ENCODE results near the gene FAM209B.
"Not testable (repeated sequence)": the region's sequence is repeated elsewhere in the genome, so short reads cannot be mapped to it uniquely, and the experiment has no call there.

The FAM209B gene, protein sequence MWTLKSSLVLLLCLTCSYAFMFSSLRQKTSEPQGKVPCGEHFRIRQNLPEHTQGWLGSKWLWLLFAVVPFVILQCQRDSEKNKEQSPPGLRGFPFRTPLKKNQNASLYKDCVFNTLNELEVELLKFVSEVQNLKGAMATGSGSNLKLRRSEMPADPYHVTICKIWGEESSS

GRCh38 chr20:56532946-56533345 is at the start of gene FAM209B:
Gene FAM209B (plus strand): TSS chr20:56533246. CDS start chr20:56533342, 96 bp downstream.
- not testable (repeated sequence) for DNase-seq

GRCh38 chr20:56483970-56484369 is 49.1 kb upstream of the FAM209B start:
- DNase-seq, result no peak

GRCh38 chr20:56487216-56487615 is 45.8 kb upstream of the FAM209B start:
- no peak for DNase-seq

DNA sequence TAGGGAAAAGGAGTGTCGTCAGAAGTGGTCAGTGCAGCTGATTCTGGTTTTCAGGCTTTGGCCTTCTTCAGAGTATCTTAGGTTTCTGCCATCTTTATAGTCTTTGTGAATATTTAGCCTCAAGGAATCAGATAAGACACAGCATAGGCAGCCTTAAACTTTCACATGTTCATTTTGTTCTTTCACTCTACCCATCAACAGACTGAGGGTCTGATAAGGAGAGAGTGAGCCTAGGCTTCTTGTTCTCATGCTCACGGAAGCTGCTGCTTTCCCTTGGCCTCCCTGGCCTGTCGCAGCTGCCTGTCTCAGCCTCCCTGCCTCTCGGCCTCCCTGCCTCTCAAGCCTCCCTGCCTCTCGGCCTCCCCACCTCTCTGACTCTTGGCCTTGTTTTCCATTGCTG is 44.5 kb upstream of the FAM209B start:
- no peak for DNase-seq

- no peak for DNase-seq
Observed at GRCh38 chr20:56501116-56501515, 31.9 kb upstream of the FAM209B start.

GRCh38 chr20:56503916-56504315 is 29.1 kb upstream of the FAM209B start:
- DNase-seq, result no peak

DNA sequence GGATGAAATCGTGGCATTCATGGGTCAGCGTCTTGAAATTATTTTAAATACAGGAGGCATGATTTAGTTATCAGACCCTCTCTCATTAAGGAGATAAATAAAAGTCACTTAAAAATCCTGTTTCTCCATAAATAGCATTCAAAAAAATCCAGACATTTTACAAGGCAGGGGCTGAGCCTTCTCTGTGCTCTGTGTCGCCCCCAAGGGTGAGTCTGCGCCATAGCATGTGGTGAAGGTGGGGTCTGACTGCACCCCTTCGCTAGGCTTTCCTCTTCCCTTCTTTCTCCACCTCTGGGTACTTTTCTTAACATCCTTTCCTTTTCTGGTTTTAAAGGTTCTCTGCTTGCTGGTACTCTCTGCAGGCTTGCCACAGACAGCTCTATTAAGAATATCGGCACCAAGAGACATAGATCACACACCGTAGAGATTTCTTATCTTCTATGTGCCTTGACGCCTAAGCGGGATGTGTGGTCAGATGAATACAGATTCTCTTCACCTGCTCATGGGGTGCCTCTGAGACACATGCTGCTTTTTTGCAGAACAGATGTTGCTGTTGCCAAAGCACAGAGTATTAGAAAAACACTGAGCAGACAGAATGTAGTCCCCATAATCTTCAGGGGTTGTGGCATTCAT is 28.6 kb upstream of the FAM209B start:
- no peak for DNase-seq

DNA sequence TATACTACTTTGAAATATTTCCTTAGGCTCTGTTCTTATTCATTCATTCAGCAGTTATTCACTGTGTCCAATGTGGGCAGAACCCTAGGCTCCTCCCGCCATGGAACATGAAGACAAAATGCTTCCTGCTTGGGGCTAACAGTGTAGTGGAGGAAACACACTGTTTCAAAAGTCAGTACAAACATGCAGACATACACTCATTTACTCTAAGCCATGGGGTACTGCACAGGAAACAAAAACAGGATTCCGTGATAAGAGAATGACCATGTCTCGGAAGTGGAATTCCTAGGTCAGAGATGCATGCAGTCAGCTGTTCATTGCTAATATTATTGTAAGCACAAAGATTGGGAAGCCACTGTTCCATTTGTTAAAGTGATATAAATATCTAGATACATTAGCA is 26.9 kb upstream of the FAM209B start:
- DNase-seq, result no peak

GRCh38 chr20:56511926-56512325 is 21.1 kb upstream of the FAM209B start:
- no peak for DNase-seq

DNA sequence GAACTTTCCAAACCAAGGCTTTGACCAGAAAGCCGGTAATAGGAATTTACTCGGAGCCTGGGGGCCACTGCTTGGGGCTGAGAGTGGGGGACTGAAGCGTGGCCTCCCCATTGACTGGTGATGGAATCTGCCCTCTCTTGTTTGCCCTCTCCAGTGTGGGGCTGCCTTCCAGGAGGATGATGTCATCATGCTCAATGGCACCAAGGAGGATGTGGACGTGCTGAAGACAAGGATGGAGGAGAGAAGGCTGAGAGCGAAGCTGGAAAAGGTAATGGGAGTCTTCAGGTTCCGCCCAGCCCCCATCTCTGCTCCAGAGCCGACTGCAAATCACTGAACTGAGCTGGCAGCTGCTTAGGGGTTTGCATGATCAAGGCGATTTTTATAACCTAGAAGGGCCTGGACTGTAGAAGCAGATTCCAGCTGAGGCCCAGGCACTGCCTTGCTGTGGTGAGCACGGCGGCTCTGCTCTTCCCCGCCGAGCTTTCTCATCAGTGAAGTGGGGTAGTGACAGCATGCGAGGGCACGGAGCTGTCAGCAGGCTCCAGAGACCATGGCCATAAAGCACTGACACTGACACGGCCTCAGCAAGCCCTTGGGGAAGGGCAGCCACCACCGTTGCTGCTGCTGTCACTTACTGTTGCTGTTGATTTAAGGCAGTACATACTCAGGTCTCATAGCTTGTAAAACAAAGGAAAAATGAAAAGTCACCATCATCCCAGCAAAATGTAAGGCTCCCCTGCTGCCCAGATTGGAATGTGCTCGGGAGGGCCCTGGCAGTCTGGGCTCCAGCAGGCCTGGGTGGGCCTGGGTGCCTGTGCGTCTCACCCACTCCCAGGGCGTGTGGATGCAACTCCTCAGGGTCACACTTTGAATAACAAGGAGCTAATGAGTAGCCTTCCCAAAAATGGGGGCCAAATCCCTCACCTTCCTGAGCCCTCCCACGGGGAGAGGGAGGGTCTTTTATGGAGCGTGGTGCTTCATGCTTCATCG is 19.6 kb upstream of the FAM209B start:
- peak; percentile 86 for DNase-seq

DNA sequence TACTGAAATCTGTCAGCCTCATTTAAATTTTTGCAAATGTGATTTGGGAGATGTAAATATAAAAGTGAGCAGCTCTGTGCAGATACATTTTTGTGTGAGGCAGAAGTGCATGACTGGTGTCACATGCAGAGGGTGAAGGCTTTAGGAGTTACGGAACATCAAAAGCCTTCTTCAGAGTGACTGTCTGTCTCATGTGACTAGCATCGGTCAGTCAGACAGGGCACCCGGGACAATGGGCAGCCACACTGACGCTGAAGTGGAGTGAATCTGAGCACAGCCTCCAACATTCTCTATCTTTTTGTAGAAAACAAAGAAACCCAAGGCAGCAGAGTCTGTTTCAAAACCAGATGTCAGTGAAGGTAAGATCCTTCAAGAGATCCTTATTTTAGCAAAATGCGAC is 16.4 kb upstream of the FAM209B start:
- no peak for DNase-seq

DNA sequence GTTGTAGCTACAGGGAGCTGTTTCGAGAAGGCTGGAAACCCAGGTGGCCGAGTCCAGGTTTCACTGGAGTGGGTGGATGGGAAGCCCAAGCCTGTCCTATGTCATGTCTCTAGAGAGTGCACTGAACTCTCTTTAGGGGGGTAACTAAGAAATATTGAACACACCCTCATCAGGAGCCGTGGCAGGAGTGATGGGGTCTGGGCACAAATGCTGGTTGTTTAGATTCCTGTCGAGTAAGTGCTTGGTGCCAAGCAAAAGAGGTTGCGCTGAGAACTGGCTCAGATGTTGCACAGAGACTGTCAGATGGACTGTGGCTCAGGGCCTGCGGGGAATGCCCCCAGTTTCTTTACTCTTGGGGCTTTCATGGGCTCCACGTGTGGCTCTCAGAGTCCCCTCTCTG is 15.8 kb upstream of the FAM209B start:
- DNase-seq, result no peak

DNA sequence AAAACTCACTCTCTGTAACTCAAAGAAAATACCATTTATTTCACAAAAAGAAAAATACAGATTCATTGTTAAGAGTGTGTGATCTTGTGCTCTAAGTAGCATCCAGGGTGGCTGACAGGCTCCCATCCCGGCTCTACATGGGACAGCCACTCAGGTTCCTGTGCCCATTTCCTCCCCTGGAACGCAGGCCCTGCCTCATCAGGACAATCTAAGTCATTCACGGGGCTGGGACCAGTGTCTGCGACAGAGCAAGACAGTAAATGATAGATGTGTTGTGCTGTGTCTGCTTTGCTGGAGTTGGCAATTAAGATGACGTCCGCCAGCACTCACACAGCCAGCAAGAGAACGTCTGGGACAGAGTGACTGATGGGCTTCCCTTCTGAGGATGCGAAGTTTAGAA is 15.4 kb upstream of the FAM209B start:
- DNase-seq, result no peak

- DNase-seq, result no peak
Observed at GRCh38 chr20:56518126-56518525, 14.9 kb upstream of the FAM209B start.

- no peak for DNase-seq
Observed at GRCh38 chr20:56518721-56519398, 14.2 kb upstream of the FAM209B start.

DNA sequence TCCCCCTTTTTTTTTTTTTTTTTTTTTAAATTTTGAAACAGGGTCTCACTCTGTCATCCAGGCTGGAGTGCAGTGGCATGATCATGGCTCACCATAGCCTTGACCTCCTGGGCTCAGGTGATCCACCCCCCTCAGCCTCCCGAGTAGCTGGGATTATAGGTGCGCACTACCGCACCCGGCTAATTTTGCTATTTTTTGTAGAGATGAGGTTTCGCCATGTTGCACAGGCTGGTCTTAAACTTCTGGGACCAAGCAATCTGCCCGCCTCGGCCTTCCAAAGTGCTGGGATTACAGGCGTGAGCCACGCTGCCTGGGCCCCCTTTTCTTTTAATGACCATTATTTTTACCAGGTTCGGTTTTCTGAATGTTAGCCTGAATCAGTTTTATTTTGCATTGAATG is 13.5 kb upstream of the FAM209B start:
- DNase-seq, result no peak

DNA sequence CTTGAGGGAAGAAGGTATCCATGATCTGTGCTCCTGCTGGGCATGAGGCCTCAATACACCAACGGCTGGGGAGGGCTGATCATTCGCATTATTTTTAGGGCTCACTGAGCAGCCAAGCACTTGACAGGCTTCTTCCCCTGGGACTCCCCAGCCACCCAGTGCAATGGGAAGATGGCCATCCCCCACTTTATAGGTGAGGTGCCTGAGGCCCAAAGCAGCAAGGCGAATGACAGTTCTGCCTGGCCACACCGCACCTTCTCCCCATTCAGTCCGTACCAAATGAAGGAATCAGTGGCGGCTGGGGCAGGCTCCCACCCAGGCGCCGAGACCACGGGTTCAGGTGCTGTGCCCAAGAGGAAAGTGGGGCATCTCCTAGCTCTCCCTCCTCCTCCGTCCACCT is 12.9 kb upstream of the FAM209B start:
- no peak for DNase-seq

DNA sequence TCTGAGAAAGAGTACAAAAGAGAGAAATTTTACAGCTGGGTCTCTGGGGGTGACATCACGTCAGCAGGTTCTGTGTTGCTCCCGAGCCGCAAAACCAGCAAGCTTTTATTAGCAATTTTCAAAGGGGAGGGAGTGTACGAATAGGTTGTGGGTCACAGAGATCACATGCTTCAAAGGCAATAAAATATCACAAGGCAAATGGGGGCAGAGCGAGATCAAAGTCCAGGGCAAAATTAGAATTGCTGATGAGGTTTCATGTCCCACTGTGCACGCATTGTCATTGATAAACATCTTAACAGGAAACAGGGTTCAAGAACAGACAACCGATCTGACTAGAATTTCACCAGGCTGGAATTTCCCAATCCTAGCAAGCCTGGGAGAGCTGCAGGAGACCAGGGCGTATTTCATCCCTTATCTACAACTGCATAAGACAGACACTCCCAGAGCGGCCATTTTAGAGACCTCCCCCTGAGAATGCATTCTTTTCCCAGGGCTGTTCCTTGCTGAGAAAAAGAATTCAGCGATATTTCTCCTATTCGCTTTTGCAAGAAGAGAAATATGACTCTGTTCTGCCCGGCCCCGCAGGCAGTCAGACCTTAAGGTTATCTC is 12.2 kb upstream of the FAM209B start:
- not testable (repeated sequence) for DNase-seq

DNA sequence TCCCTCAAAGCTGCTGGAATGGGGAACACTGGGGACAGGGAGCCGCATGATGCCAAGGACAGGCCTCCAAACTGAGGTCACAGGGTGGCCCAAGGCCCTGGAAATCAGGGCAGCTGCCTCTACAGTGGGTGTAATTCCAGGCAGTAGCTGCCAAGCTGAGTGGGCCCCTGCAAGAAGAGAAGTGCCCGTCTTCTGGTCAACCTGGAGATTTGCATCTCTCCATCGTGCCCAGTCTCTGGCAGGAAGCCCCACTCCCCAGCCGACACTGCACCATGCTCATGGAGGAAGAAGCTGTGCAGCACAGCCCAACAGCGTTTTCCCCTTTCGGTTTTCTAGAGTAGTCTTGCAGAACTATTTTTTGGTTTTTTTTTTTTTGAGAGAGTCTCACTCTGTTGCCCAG is 10.7 kb upstream of the FAM209B start:
- DNase-seq, result no peak

DNA sequence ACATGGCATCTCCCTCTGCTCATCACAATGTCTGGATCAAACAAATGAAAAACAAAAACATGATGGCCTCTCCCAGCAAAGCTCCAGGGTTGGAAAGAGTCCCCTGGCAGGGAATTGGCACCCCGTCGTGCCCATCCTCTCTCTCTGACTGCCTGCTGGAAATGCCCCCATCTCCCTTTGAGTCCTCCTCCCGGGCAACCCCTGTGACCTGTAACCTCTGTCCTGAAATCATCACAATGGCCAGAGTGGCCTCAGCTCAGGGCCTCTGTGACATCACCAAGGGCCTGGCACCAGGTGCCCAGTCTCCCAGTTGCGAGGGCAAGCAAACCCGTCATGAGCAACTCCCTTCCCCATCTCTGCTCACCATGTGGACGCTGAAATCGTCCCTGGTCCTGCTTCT is 8.6 kb upstream of the FAM209B start, which contains the start of gene FAM209A:
FAM209A (plus strand) TSS at position 301 of the 400 bp plus-strand sequence; CDS start at position 366, 65 bp downstream.
- not testable (repeated sequence) for DNase-seq

DNA sequence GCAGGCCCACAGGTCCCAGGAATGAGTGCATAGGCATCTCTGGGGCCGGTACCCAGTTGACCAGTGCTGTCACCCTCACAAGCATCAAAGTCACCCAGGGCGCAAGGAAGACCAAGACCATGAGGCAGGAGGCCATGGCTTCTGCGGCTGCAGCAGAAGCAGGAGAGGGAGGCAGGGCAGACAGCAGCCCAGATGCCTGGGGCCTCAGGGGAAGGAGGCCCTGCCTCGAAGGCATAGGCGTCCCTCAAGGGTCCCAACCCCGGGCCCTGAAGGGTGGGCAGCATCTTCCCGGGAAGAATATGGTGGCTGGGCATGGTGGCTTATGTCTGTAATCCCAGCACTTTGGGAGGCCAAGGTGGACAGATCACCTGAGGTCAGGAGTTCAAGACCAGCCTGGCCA is 5.5 kb upstream of the FAM209B start:
- no peak for DNase-seq

DNA sequence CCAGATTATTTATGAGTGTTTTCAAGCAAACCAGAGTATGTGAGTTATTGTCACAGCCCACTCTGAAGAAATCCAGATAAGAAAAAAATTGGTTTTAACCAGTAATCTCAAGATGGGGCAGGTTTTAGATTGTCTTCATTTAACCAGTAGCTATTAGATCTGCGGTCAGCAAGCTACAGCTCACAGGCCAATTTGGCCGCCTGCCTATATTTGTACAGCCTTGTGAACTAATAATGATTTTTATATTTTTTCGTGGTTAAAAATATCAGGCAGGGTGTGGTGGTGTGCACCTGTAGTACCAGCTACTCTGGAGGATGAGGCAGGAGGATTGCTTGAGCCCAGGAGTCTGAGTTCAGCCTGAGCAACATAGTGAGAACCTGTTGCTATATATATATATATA is 5.0 kb downstream of the FAM209B start:
- no peak for DNase-seq

DNA sequence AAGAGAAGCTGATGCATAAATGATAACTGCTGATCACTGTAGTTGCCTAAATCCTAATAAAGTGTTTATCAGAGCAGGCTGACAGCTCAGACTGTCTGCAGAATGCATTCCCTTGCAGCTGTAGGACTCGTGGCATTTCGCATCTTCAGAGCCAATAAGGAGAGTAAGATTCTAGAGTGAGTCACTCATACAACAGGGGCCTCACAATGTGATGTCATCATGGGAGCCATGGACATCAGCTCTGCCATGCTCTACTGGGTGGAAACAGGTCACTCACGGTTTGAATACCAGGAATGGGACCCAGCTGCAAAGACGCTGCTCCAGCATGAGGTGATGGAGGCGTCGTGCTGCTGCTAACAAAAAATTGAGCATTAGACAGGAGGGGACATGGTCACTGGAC is 7.4 kb downstream of the FAM209B start:
- DNase-seq, result no peak

Data from islet precursor cell (in vitro differentiated cells).